ENCODE measurements around the gene LRCH4. TPM values are rescaled to one million over a fixed set of nuclear protein-coding genes. Genes with fewer than 3 reads are reported as not detected.
"Not testable (repeated sequence)": the region's sequence is repeated elsewhere in the genome, so short reads cannot be mapped to it uniquely, and the experiment has no call there.

LRCH4 gene
- total RNA-seq, 1 donor from 2014 or later: 89.2 TPM

- peaks cover 18% of the 10 kb centered on the region for H3K36me3 Mint-ChIP-seq (ENCODE audit: low read depth)
- intact Hi-C loops (cut with micrococcal nuclease): not testable (repeated sequence)
These were observed 49.2 kb downstream of the LRCH4 start for GRCh38 chr7:100536695-100537094.

GRCh38 chr7:100535982-100536381 is 49.9 kb downstream of the LRCH4 start:
- Mint-ChIP-seq H3K36me3 (ENCODE audit: low read depth) (peaks cover 11% of the 10 kb centered on the region), H3K4me1 (peaks cover 18% of the 10 kb centered on the region)
- DNase-seq; H3K4me3 Mint-ChIP-seq; H3K9me3 Mint-ChIP-seq; H3K27me3 Mint-ChIP-seq; H3K27ac Mint-ChIP-seq; intact Hi-C loops (cut with micrococcal nuclease): not testable (repeated sequence)

More at GRCh38 chr7:100536695-100537094, 49.2 kb downstream of the LRCH4 start:
- DNase-seq, H3K9me3 Mint-ChIP-seq, H3K27me3 Mint-ChIP-seq, H3K27ac Mint-ChIP-seq, H3K4me3 Mint-ChIP-seq: not testable (repeated sequence)
- H3K4me1 Mint-ChIP-seq: peaks cover 25% of the 10 kb centered on the region

- intact Hi-C loops (cut with micrococcal nuclease): no loop called here
- H3K36me3 Mint-ChIP-seq (ENCODE audit: low read depth): no peaks in the 10 kb centered on the region
- H3K9me3 Mint-ChIP-seq: no peaks in the 10 kb centered on the region
- DNase-seq: no peak
- peaks cover 2% of the 10 kb centered on the region for H3K4me1 Mint-ChIP-seq
- H3K4me3 Mint-ChIP-seq: no peak overlapping the region
- no peak overlapping the region for H3K27ac Mint-ChIP-seq
- no peaks in the 10 kb centered on the region for H3K27me3 Mint-ChIP-seq
These were observed 53.5 kb downstream of the LRCH4 start for GRCh38 chr7:100532165-100533022.

- intact Hi-C loops (cut with micrococcal nuclease); H3K4me3 Mint-ChIP-seq; H3K27ac Mint-ChIP-seq; H3K27me3 Mint-ChIP-seq; H3K4me1 Mint-ChIP-seq; H3K9me3 Mint-ChIP-seq; H3K36me3 Mint-ChIP-seq (ENCODE audit: low read depth); DNase-seq: not testable (repeated sequence)
These were observed 57.6 kb downstream of the LRCH4 start for GRCh38 chr7:100528108-100528866.

Other genes starting within 250 kb of the LRCH4 start
- gene PILRB, start 228.0 kb downstream of the LRCH4 start, total RNA-seq: 74.6 and 78.3 TPM in 2 replicates
- gene PILRA, start 212.6 kb downstream of the LRCH4 start, total RNA-seq: 9.8 and 11.6 TPM in 2 replicates
- gene ZCWPW1, start 157.4 kb downstream of the LRCH4 start, total RNA-seq: 1.7 and 2.6 TPM in 2 replicates
- 55.8 and 57.2 TPM in 2 replicates for gene MEPCE, start 156.3 kb downstream of the LRCH4 start, total RNA-seq
- 52.8 and 59.9 TPM in 2 replicates for gene PPP1R35, start 149.6 kb downstream of the LRCH4 start, total RNA-seq
- 2.7 and 2.9 TPM in 2 replicates for gene SPACDR, start 121.9 kb downstream of the LRCH4 start, total RNA-seq
- gene TSC22D4, start 106.9 kb downstream of the LRCH4 start, total RNA-seq: 113 and 121 TPM in 2 replicates
- 0.17 and 0.49 TPM in 2 replicates for gene NYAP1, start 102.2 kb downstream of the LRCH4 start, total RNA-seq
- 112 and 114 TPM in 2 replicates for gene AGFG2, start 46.9 kb downstream of the LRCH4 start, total RNA-seq
- gene SAP25, start 12.2 kb downstream of the LRCH4 start, total RNA-seq: 9.2 and 11.3 TPM in 2 replicates
- gene FBXO24, start 199 bp upstream of the LRCH4 start, total RNA-seq: 0.38 and 0.42 TPM in 2 replicates
- gene PCOLCE, start 16.2 kb upstream of the LRCH4 start, total RNA-seq: 4.8 and 5.0 TPM in 2 replicates
- gene MOSPD3, start 26.4 kb upstream of the LRCH4 start, total RNA-seq: 11.3 and 12.1 TPM in 2 replicates
- gene TFR2, start 55.4 kb upstream of the LRCH4 start, total RNA-seq: 20.7 and 21.2 TPM in 2 replicates
- not detected in 2 replicates for gene ACTL6B, start 70.3 kb upstream of the LRCH4 start, total RNA-seq
- 205 and 211 TPM in 2 replicates for gene GNB2, start 87.6 kb upstream of the LRCH4 start, total RNA-seq
- 48.8 and 52.2 TPM in 2 replicates for gene GIGYF1, start 108.1 kb upstream of the LRCH4 start, total RNA-seq
- gene POP7, start 120.0 kb upstream of the LRCH4 start, total RNA-seq: 77.3 and 77.7 TPM in 2 replicates
- 0.40 TPM in 1 of 2 replicates, not detected in the other for gene EPO, start 134.3 kb upstream of the LRCH4 start, total RNA-seq
- not detected in 2 replicates for gene ZAN, start 147.5 kb upstream of the LRCH4 start, total RNA-seq
- gene EPHB4, start 241.4 kb upstream of the LRCH4 start, total RNA-seq: 2.7 and 3.0 TPM in 2 replicates